Activated naive CD4-positive, alpha-beta T cell treated with anti-CD3 and anti-CD28 coated beads, Interleukin-2, amount 10 ng/mL, durations not matched to agents 7 days and 5 days (primary cell): ENCODE measurements around the gene CACNA2D4.

Source experiments
- CTCF ChIA-PET: fragments of 350-600 bp; sonication (Branson Sonifier 250); formaldehyde crosslinking; loops from one replicate; lab custom pipeline; 2021; ENCODE audit warnings: antibody characterized with exemption; lab: Charles Lee
- DNase-seq: peaks from one replicate; pipeline ENCODE4 v3.0.0-alpha.2; 2020
- H3K27ac Mint-ChIP-seq: one replicate; pipeline ENCODE4 v1.8.0; 2021; ENCODE audit warnings: mild to moderate bottlenecking, moderate library complexity, mixed read lengths
- H3K27me3 Mint-ChIP-seq: one replicate; pipeline ENCODE4 v1.8.0; 2021; ENCODE audit warnings: mild to moderate bottlenecking, mixed read lengths
- H3K36me3 Mint-ChIP-seq: one replicate; pipeline ENCODE4 v1.8.0; 2021; ENCODE audit warnings: mixed read lengths
- H3K4me1 Mint-ChIP-seq: one replicate; pipeline ENCODE4 v1.8.0; 2021; ENCODE audit warnings: mixed read lengths
- H3K4me3 Mint-ChIP-seq: one replicate; pipeline ENCODE4 v1.8.0; 2021; ENCODE audit warnings: mild to moderate bottlenecking, moderate library complexity, mixed read lengths
- H3K9me3 Mint-ChIP-seq: one replicate; pipeline ENCODE4 v1.8.0; 2021; ENCODE audit warnings: mixed read lengths

CACNA2D4 gene

DNA sequence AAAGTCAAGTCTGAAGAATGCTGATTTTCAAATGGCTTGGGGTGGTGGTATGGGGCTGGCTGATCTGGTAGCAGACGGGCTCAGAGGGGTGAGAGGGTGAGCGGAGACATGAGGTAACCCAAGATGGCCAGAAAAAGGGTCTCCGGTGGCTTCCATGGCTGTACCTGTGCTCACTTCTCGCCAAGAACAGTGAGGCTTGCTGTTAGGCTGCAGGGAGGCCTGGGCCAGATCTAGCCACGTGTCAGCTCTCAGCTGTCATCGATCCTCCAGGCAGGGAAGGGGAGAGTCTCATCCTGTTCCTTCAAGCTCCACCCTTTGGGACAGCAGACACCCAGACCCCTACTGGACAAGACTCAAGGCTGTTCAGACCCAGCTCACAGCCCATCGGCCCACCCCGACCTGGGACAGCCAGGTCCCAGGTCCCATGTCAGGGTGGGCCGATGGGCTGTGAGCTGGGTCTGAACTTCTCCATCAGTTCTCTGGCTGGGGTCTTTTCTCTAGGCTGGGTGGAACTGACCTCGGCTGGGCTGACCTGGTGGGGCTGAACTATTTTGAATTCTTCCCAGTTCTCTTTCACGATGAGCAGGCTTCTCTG, 89.0 kb downstream of the CACNA2D4 start:
- Mint-ChIP-seq H3K4me3 (no peak overlapping the region), H3K27me3 (peaks cover 52% of the 10 kb centered on the region), H3K36me3 (no peaks in the 10 kb centered on the region), H3K4me1 (no peaks in the 10 kb centered on the region), H3K27ac (no peak overlapping the region), H3K9me3 (no peaks in the 10 kb centered on the region)
- CTCF ChIA-PET = no interaction called here
- no peak for DNase-seq

DNA sequence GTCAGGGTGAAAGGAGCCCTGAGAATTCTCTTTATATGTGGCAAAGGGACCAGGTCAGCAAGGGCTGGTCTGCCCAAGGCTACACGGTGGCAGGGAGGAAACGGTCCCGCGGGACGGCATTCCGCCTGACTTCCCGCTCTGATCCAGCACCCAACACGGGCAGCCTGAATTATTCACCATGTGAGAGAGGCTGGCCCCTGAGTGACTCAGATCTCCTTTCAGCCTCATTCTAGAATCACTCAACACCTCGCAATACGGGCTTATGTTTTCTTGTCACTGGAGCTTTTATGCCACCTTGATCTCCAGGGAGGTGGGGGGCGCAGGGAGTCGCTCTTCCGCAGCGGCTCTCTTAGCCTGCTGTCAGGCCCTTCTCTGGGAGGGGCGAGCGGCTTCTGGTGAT, 89.6 kb downstream of the CACNA2D4 start:
- CTCF ChIA-PET = no interaction called here
- DNase-seq = no peak
- H3K4me3 Mint-ChIP-seq = no peak overlapping the region

DNA sequence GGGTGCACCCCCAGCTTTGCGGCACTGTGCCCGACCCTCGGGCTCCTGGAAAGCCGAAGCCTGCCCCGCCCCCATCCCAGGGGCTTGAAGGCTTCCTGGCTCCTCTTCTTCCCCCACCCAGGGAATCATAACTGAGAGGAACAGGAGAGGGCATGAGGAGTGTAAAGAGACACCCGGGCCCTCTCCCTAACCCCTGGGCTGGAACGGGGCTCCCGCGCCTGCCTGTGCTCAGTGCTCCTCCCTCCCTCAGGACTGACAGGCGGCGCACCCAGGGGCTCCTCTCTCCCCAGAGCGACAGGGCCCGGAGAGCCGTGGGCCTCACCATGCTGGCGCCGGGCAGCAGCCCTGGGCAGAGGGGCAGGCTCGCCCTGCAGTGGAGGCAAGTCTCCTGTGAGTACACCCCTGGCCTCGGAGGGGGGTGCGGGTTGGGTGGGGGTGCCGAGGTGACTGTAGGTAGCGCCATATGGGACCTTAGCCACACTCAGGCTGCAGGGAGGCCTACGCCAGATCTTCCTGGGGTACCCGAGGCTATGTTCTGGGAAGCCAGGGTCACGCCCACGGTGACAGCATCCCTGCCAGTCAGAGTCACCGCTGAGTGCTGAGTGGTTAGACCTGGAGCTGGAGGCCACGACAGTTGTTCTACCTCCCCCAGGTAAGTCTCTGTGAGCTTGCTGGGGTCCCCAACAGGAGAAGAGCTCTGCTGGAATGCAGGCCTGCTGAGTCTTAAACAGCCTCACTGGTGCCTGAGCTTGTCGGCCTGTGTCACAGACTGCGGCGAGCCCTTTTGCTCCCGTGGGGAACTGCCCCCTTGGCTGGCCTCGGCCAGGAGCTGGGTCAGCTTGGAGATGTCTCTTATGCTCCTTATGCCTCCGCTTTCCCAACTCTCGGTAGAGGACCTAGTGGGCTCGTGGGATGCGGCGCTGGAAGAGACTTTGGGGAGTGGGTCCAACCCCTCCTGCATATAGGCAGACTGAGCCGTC, 90.3 kb downstream of the CACNA2D4 start:
- Mint-ChIP-seq H3K27me3 (peaks cover 47% of the 10 kb centered on the region), H3K4me3 (no peak overlapping the region), H3K4me1 (no peaks in the 10 kb centered on the region), H3K9me3 (no peaks in the 10 kb centered on the region), H3K36me3 (no peaks in the 10 kb centered on the region), H3K27ac (no peak overlapping the region)
- CTCF ChIA-PET = no interaction called here
- DNase-seq = no peak

More for the DNA sequence above, 89.6 kb downstream of the CACNA2D4 start:
- peaks cover 48% of the 10 kb centered on the region for H3K27me3 Mint-ChIP-seq
- H3K27ac Mint-ChIP-seq = peak overlapping the region; percentile 38
- no peaks in the 10 kb centered on the region for H3K4me1 Mint-ChIP-seq
- no peaks in the 10 kb centered on the region for H3K36me3 Mint-ChIP-seq
- H3K9me3 Mint-ChIP-seq = no peaks in the 10 kb centered on the region

- Mint-ChIP-seq H3K9me3 (no peaks in the 10 kb centered on the region), H3K27me3 (peaks cover 55% of the 10 kb centered on the region), H3K36me3 (no peaks in the 10 kb centered on the region), H3K4me3 (no peak overlapping the region), H3K4me1 (no peaks in the 10 kb centered on the region), H3K27ac (peak overlapping the region; percentile 56)
- CTCF ChIA-PET = no interaction called here
- DNase-seq = no peak
These were observed 91.4 kb downstream of the CACNA2D4 start for GRCh38 chr12:1826867-1827705.

GRCh38 chr12:1826401-1826800, 92.1 kb downstream of the CACNA2D4 start:
- H3K9me3 Mint-ChIP-seq = no peaks in the 10 kb centered on the region
- peaks cover 55% of the 10 kb centered on the region for H3K27me3 Mint-ChIP-seq
- CTCF ChIA-PET = no interaction called here
- H3K27ac Mint-ChIP-seq = no peak overlapping the region
- H3K36me3 Mint-ChIP-seq = no peaks in the 10 kb centered on the region
- no peaks in the 10 kb centered on the region for H3K4me1 Mint-ChIP-seq
- no peak overlapping the region for H3K4me3 Mint-ChIP-seq
- DNase-seq = no peak

DNA sequence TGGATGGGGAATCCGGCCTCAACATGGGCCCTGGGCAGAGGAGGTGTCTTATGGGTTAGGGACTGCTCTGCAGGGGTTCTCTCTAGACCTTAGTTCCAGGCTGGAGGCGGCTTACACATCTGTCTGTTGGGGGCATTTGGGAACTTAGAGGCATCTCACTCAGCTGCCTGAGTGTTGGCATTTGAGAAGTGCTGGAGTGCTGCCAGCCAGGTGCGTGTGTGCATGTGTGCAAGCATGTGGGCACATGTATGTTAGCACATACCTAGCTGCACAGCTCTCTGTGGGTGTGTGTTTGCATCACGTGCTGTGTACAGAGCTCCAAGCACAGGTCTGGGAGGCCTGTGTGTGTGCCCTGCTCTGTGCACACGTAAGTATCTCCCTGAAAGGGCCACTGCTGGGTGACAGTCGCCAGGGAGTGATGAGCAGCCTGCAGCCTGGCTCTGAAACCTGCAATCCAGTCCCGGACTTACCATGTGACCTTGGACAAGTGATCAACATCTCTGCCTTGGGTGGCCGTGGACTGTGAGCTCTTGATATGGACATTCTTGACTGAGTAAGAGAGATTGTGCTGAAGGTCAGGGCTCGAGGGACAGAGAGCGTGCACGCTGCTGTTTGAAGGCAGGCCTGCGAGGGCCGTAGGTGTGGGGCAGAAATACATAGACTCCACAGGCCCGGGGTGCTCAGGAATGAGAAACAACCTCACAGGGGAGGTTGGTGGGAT, 92.9 kb downstream of the CACNA2D4 start:
- H3K4me3 Mint-ChIP-seq = no peak overlapping the region
- peaks cover 55% of the 10 kb centered on the region for H3K27me3 Mint-ChIP-seq
- no peak overlapping the region for H3K27ac Mint-ChIP-seq
- H3K9me3 Mint-ChIP-seq = no peaks in the 10 kb centered on the region
- H3K4me1 Mint-ChIP-seq = no peaks in the 10 kb centered on the region
- DNase-seq = no peak
- H3K36me3 Mint-ChIP-seq = no peaks in the 10 kb centered on the region
- CTCF ChIA-PET = no interaction called here

GRCh38 chr12:1823237-1823636, 95.2 kb downstream of the CACNA2D4 start:
- Mint-ChIP-seq H3K27ac (no peak overlapping the region), H3K9me3 (no peaks in the 10 kb centered on the region), H3K36me3 (no peaks in the 10 kb centered on the region), H3K4me3 (no peak overlapping the region), H3K4me1 (peaks cover 2% of the 10 kb centered on the region), H3K27me3 (peaks cover 51% of the 10 kb centered on the region)
- DNase-seq = no peak
- CTCF ChIA-PET = no interaction called here

- Mint-ChIP-seq H3K9me3 (no peaks in the 10 kb centered on the region), H3K27me3 (peaks cover 56% of the 10 kb centered on the region), H3K27ac (no peak overlapping the region), H3K36me3 (no peaks in the 10 kb centered on the region), H3K4me1 (peaks cover 2% of the 10 kb centered on the region), H3K4me3 (no peak overlapping the region)
- no peak for DNase-seq
- CTCF ChIA-PET = no interaction called here
These were observed 95.8 kb downstream of the CACNA2D4 start for GRCh38 chr12:1822699-1823098.

- Mint-ChIP-seq H3K4me3 (no peak overlapping the region), H3K4me1 (peaks cover 2% of the 10 kb centered on the region), H3K9me3 (no peaks in the 10 kb centered on the region), H3K27me3 (peaks cover 63% of the 10 kb centered on the region), H3K27ac (no peak overlapping the region), H3K36me3 (no peaks in the 10 kb centered on the region)
- no peak for DNase-seq
- CTCF ChIA-PET = no interaction called here
These were observed 96.6 kb downstream of the CACNA2D4 start for GRCh38 chr12:1821805-1822204.

DNA sequence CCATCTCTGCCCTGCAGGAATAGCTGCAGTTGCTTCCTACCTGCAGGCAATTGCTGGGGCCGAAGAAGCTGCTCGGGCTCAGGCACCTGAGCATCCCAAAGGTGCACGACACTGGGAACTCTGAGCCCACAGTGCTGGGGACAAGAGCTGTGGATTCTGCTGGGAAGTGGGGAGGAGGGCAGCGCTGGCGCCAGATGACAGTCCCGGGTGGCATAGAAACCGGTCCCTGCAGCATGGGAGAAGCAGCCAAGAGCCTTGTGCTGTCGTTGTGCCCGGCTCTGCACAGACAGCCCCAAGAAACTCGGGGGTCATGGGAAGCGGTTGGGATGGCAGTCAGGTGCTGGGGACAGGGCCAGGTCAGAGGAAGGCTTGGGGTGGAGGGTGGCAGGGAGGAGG, 97.6 kb downstream of the CACNA2D4 start:
- H3K9me3 Mint-ChIP-seq = no peaks in the 10 kb centered on the region

GRCh38 chr12:1820191-1820895, 98.1 kb downstream of the CACNA2D4 start, which contains the start of gene LRTM2:
TSS of gene LRTM2 (plus strand) at chr12:1820565. CDS start at chr12:1828149, 7,584 bp downstream.
- CTCF ChIA-PET = no interaction called here
- H3K27ac Mint-ChIP-seq = no peak within 1 kb of the TSS
- no peak within 1 kb of the TSS for H3K4me3 Mint-ChIP-seq
- H3K36me3 Mint-ChIP-seq = no peaks in the 10 kb centered on the region
- peaks cover 73% of the 10 kb centered on the region for H3K27me3 Mint-ChIP-seq
- H3K9me3 Mint-ChIP-seq = no peaks in the 10 kb centered on the region
- H3K4me1 Mint-ChIP-seq = peaks cover 2% of the 10 kb centered on the region
- DNase-seq = no peak

More for the DNA sequence above, 97.6 kb downstream of the CACNA2D4 start:
- Mint-ChIP-seq H3K27ac (no peak overlapping the region), H3K27me3 (peaks cover 68% of the 10 kb centered on the region), H3K4me1 (peaks cover 2% of the 10 kb centered on the region), H3K4me3 (no peak overlapping the region), H3K36me3 (no peaks in the 10 kb centered on the region)
- CTCF ChIA-PET = no interaction called here
- DNase-seq = no peak

- H3K27me3 Mint-ChIP-seq = peaks cover 80% of the 10 kb centered on the region
- H3K4me3 Mint-ChIP-seq = no peak overlapping the region
- H3K36me3 Mint-ChIP-seq = no peaks in the 10 kb centered on the region
- no peaks in the 10 kb centered on the region for H3K9me3 Mint-ChIP-seq
- no peak for DNase-seq
- CTCF ChIA-PET = interaction anchor here (1.0 kb wide), 1 partner anchor 29 kb away, joined by 3 read pairs; no protein-coding TSS in a partner anchor
- peaks cover 2% of the 10 kb centered on the region for H3K4me1 Mint-ChIP-seq
- H3K27ac Mint-ChIP-seq = no peak overlapping the region
These were observed 98.9 kb downstream of the CACNA2D4 start for GRCh38 chr12:1819571-1819970.

DNA sequence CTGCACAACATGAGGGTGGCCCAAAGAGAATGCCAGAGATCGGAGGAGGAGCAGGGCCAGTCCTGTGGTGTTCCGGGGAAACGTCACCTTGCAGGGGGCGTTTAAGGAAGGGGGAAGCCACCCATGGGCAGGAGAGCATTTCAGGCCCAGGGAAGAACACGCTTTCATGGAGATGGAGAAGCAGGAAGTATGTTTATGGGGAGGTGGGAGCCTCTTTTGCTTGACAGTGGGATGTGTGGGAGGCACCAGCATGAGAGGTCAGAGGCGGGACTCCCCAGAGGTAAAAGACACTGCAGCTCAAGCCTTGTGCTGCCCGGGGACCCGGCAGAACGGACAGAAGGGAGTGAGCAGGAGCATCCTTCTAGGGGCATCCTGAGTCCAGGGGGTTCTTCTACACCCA, 99.4 kb downstream of the CACNA2D4 start:
- H3K27me3 Mint-ChIP-seq = peaks cover 84% of the 10 kb centered on the region
- H3K4me3 Mint-ChIP-seq = no peak overlapping the region
- H3K4me1 Mint-ChIP-seq = peaks cover 2% of the 10 kb centered on the region
- no peaks in the 10 kb centered on the region for H3K9me3 Mint-ChIP-seq
- no peak for DNase-seq
- H3K27ac Mint-ChIP-seq = no peak overlapping the region
- no peaks in the 10 kb centered on the region for H3K36me3 Mint-ChIP-seq
- CTCF ChIA-PET = interaction anchor here (1.0 kb wide), 1 partner anchor 28 kb away, joined by 3 read pairs; no protein-coding TSS in a partner anchor
